Measurements from ENCODE around the gene TAF1C. TPM values are rescaled to one million over a fixed set of nuclear protein-coding genes. Genes with fewer than 3 reads are reported as not detected.

TAF1C gene
- total RNA-seq, 1 experiment from 2014 or later, result 79.7 TPM

- H3K36me3 Mint-ChIP-seq (ENCODE audit: insufficient read depth, unreplicated experiment), result peaks cover 8% of the 10 kb centered on the region
- H3K9me3 Mint-ChIP-seq (ENCODE audit: unreplicated experiment), result no peaks in the 10 kb centered on the region
- H3K4me3 ChIP-seq (ENCODE audit: low read depth, low read length), result no peak overlapping the region
- no peaks in the 10 kb centered on the region for H3K9me3 ChIP-seq
- no peaks in the 10 kb centered on the region for H3K4me1 Mint-ChIP-seq (ENCODE audit: low read depth, unreplicated experiment)
- no peak for DNase-seq
- POLR2A ChIA-PET, result no interaction called here
- no peaks in the 10 kb centered on the region for H3K27me3 ChIP-seq (replicated peaks; ENCODE audit: control insufficient read depth, insufficient read depth, low read length)
- TF ChIP-seq CTCF (IDR thresholded peaks at IDR 0.05; ENCODE audit: insufficient read depth in 1 of 2, low read depth in 1 of 2, low read length in 1 of 2, severe bottlenecking in 1 of 2, unreplicated experiment in 1 of 2), result no peak
- CTCF ChIA-PET, result interaction anchor here (1.4 to 1.9 kb wide), 1 partner anchor 13 kb away, joined by 4 to 10 read pairs; the partner anchor contains the start of gene TAF1C
- H3K36me3 ChIP-seq (ENCODE audit: control insufficient read depth, insufficient read depth, low read length), result no peaks in the 10 kb centered on the region; the same call in 1 of the 2 replicates
- BruUV-seq (replicated peaks), result no TSS peak
- intact Hi-C loops (cut with micrococcal nuclease; ENCODE audit: unreplicated experiment), result loop anchor here (2.0 kb wide), 1 partner anchor 58 kb away; the partner anchor contains the start of gene MBTPS1
- H3K27ac Mint-ChIP-seq (ENCODE audit: unreplicated experiment), result no peak overlapping the region
- peaks cover 16% of the 10 kb centered on the region for H3K4me1 ChIP-seq
- H3K4me3 Mint-ChIP-seq (ENCODE audit: unreplicated experiment), result no peak overlapping the region
- peaks cover 5% of the 10 kb centered on the region for H3K27me3 Mint-ChIP-seq (ENCODE audit: insufficient read depth, unreplicated experiment)
These were observed 12.5 kb downstream of the TAF1C start for GRCh38 chr16:84174396-84174795.

GRCh38 chr16:84169765-84170310 is 17.0 kb downstream of the TAF1C start:
- Histone ChIP-seq H3K36me3 (ENCODE audit: control insufficient read depth, insufficient read depth, low read length) (no peaks in the 10 kb centered on the region), H3K27me3 (replicated peaks; ENCODE audit: control insufficient read depth, insufficient read depth, low read length) (no peaks in the 10 kb centered on the region), H3K4me3 (ENCODE audit: low read depth, low read length) (no peak overlapping the region), H3K9me3 (no peaks in the 10 kb centered on the region), H3K4me1 (no peaks in the 10 kb centered on the region)
- H3K36me3 Mint-ChIP-seq (ENCODE audit: insufficient read depth, unreplicated experiment), result peaks cover under 1% of the 10 kb centered on the region
- no peaks in the 10 kb centered on the region for H3K9me3 Mint-ChIP-seq (ENCODE audit: unreplicated experiment)
- BruUV-seq (replicated peaks), result no TSS peak
- ChIA-PET POLR2A (no interaction called here), CTCF (interaction anchor here (0.7 to 3.5 kb wide), 3 partner anchors 17 to 156 kb away, joined by 3 to 19 read pairs (median 8); partner anchors contain the start of gene TAF1C)
- no peak overlapping the region for H3K27ac Mint-ChIP-seq (ENCODE audit: unreplicated experiment)
- no peak overlapping the region for H3K4me3 Mint-ChIP-seq (ENCODE audit: unreplicated experiment)
- H3K4me1 Mint-ChIP-seq (ENCODE audit: low read depth, unreplicated experiment), result no peaks in the 10 kb centered on the region
- intact Hi-C loops (cut with micrococcal nuclease; ENCODE audit: unreplicated experiment), result no loop called here
- DNase-seq, result no peak
- H3K27me3 Mint-ChIP-seq (ENCODE audit: insufficient read depth, unreplicated experiment), result peaks cover 14% of the 10 kb centered on the region
- TF ChIP-seq CTCF (IDR thresholded peaks at IDR 0.05; ENCODE audit: insufficient read depth in 1 of 2, low read depth in 1 of 2, low read length in 1 of 2, severe bottlenecking in 1 of 2, unreplicated experiment in 1 of 2), result no peak

GRCh38 chr16:84166796-84167695 is 19.8 kb downstream of the TAF1C start:
- no TSS peak for BruUV-seq (replicated peaks)
- peaks cover 24% of the 10 kb centered on the region for H3K27me3 Mint-ChIP-seq (ENCODE audit: insufficient read depth, unreplicated experiment)
- ChIA-PET CTCF (interaction anchor here (0.8 to 1.4 kb wide), 2 partner anchors 20 to 28 kb away, joined by 3 to 9 read pairs; partner anchors contain the start of gene TAF1C), POLR2A (no interaction called here)
- no peaks in the 10 kb centered on the region for H3K36me3 Mint-ChIP-seq (ENCODE audit: insufficient read depth, unreplicated experiment)
- DNase-seq, result no peak
- no peak overlapping the region for H3K4me3 Mint-ChIP-seq (ENCODE audit: unreplicated experiment)
- no peak for TF ChIP-seq CTCF (IDR thresholded peaks at IDR 0.05; ENCODE audit: insufficient read depth in 1 of 2, low read depth in 1 of 2, low read length in 1 of 2, severe bottlenecking in 1 of 2, unreplicated experiment in 1 of 2)
- Histone ChIP-seq H3K4me1 (no peaks in the 10 kb centered on the region), H3K27me3 (replicated peaks; ENCODE audit: control insufficient read depth, insufficient read depth, low read length) (no peaks in the 10 kb centered on the region), H3K36me3 (ENCODE audit: control insufficient read depth, insufficient read depth, low read length) (no peaks in the 10 kb centered on the region), H3K9me3 (no peaks in the 10 kb centered on the region), H3K4me3 (ENCODE audit: low read depth, low read length) (no peak overlapping the region)
- no peaks in the 10 kb centered on the region for H3K4me1 Mint-ChIP-seq (ENCODE audit: low read depth, unreplicated experiment)
- H3K27ac Mint-ChIP-seq (ENCODE audit: unreplicated experiment), result no peak overlapping the region
- intact Hi-C loops (cut with micrococcal nuclease; ENCODE audit: unreplicated experiment), result no loop called here
- H3K9me3 Mint-ChIP-seq (ENCODE audit: unreplicated experiment), result no peaks in the 10 kb centered on the region
